Fibroblast of skin of left quadriceps (primary cell): ENCODE results near the gene FHIP1B.

Experiments used
- DNase-seq, 2 experiments: peaks; one replicate each; pipeline ENCODE4 v3.0.0-alpha.2; 2013; ENCODE audit warnings: low read depth in 2 of 2

FHIP1B gene

GRCh38 chr11:6240139-6240538 lies 5.7 kb upstream of the FHIP1B start:
- DNase-seq, result no peak

- DNase-seq, result no peak
Observed at GRCh38 chr11:6238902-6239301, 4.5 kb upstream of the FHIP1B start, which contains the start of gene CNGA4. Gene CNGA4 (plus strand): TSS chr11:6239089. CDS start chr11:6239207, 118 bp downstream.

DNA sequence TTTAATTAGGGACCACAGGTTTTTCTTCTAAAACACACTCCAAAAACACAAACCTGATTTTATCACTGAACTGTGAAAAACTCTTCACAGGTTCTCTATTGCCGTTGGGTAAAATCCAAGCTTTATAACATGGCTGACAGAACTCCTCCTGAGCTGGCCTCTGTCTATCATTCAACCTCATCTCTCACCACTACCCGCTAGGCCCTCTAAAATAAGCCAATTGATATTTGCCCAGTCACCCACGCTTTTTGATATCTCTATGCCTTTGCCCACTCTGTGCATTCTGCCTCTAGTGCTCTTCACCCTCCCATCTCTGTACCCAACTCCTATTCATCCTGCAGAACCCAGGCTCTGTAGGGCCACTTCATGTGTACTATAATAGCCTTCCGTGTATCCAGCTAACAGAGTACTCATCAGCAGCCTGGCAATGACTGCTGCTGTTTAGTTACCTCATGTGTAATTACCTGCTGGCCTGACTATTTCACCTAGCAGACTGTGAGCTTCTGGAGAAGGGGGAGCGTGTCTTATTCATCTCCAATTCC lies 3.4 kb upstream of the FHIP1B start:
- no peak for DNase-seq

- no peak for DNase-seq
Observed at GRCh38 chr11:6237266-6237665, 2.8 kb upstream of the FHIP1B start.

GRCh38 chr11:6233984-6234386 lies 451 bp downstream of the FHIP1B start:
- no peak for DNase-seq

DNA sequence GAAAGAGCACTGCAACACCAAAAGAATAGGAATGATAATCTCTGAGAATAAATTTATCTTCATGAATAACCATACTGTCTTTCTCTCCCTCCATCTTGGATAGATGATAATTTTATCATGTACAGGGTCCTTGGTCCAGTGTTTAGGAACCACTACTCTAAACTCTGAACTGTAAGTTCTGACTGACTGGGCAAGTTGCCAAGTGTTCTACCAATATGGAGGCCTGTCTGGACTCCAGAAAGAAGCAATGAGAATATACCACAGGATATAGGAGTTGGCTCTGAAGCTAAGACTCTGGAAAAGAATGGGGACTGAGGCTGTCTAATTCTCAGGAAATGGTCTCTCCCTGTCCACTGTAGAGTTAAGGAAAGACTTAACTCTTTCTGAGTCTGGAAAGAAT lies 1.5 kb downstream of the FHIP1B start:
- no peak for DNase-seq

- DNase-seq, result no peak
Observed at GRCh38 chr11:6229911-6230310, 4.5 kb downstream of the FHIP1B start.

GRCh38 chr11:6228520-6228919 lies 5.9 kb downstream of the FHIP1B start:
- DNase-seq, result no peak

GRCh38 chr11:6225896-6226295 lies 8.5 kb downstream of the FHIP1B start:
- no peak for DNase-seq

DNA sequence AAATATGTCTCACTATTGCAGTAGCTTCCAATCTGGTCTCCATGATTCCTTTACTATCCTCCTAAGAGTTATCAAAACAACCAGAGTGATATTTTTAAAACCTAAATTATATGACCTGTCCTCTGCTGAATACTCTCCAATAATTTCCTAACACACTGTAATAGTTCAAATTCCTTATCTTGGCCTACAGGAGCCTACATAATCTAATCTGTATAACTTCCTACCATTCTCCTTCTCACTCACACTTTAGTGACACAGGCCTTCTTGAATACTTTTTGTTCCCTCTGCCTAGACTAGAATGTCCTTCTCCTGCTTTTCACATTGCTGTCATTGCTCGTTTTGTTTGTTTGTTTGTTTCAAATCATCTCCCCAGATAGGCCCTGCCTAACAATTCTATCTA lies 9.4 kb downstream of the FHIP1B start:
- DNase-seq, result no peak

GRCh38 chr11:6224421-6224820 lies 10.0 kb downstream of the FHIP1B start:
- no peak for DNase-seq

- no peak for DNase-seq
Observed at GRCh38 chr11:6223854-6224253, 10.6 kb downstream of the FHIP1B start.

DNA sequence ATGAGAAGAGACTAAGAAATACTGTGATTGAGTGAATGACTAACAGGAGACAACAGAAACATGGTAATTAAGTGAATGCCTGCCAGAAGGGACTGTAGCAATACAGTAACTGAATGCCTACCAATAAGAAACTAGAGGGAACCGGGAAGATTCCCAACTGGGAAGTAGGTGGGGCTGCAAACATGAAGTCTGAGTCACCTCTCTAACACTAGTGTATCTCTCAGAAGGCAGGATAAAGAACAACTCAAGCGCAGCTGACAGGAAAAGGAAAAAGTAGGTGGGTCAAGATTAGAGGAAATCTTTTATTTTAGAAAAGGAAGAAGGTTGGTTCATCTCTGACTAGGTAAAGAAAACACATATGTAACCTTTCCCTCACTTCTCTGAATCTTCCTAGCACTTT lies 15.1 kb downstream of the FHIP1B start:
- peak; percentile 58 to 59 for DNase-seq

DNA sequence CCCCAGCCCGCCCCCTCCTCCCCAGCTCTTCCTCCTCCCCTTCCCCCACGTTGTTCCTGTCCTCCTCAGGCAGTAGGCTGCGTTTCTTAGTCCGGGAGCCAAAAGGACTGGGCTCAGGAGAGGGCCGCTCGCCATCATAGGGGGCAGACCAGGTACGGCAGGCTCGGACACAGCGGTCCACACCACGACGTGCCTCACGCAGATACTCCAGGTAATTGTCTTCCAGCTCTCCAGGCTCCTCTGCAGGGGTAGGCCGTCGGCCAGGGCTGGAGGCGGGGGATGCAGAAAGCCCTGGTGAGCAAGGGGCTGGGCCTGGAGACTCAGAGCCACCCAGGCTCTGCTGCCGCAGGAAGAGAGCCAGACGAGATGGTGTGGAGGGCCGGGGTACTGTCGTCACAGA lies 16.7 kb downstream of the FHIP1B start:
- DNase-seq, result no peak

DNA sequence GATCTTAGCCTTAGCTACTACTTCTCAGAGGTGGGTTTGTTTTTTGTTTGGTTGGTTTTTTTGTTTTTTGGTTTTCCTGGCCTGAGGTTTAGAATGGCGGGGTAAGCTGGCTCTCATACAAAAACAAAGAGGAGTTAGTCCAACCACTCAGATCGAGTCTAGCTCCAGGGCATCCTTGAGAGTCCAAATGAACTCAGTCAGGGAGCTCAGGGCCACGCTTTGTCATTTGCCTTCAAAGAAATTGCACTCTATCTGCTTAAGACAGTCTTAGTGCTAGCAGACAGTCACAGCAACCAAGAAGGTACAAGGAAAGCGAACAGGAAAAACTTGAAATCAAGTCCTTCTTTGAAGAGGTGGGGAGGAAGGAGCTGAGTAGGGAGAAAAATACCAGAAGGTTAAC lies 17.9 kb downstream of the FHIP1B start:
- no peak for DNase-seq

DNA sequence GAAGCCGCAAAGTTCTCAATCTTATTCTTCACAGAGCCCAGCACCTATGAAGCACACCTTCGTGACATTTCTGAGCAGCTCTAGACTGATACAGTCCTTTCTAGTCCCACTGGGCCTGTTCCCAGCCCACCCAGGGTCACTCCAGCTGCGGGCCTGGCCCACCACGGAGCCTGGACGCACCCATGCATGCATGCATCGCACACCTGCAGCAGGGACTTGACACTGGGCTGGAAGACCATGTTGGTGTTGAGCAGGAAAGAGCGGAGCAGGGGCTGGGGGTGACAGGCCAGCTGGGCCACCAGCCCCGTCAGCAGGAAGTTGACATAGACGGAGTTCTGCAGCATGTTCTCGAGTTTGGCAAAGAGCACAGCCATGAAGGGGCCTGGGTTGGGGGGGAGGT lies 19.9 kb downstream of the FHIP1B start:
- DNase-seq, result no peak

DNA sequence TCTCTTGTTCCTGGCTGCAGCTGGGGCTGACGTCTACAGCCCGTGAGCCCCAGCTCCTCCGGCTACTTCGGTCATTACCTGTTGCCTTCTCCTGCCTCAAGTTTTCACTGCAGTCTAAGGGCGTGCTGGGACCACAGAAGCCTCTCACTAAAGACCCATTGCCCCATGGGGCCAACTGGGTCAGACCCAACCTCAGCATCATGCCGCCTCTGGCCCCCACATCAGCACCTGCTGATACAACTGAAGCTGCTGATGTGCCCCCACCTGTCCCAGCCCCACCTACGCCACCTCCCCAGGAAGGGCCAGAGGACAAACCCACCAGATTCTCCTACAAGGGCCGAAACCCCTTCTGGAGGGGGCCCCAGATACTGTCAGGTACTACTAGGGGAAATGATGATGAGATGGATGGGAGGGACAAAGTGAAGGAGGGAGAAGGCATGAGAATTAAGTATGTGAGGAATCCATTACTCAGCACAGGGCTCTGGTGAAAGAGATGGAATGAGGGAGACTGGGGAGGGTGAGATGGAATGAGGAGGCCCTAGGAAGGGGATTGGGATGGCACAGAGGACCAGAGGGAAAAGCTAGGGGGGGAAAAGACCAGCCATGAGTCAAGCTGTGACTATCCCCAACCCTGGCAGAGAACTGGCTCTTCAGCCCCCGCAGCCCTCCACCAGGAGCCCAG lies 24.0 kb downstream of the FHIP1B start:
- peak in 1 of 2 experiments; percentile 22 for DNase-seq

GRCh38 chr11:6209801-6210200 lies 24.6 kb downstream of the FHIP1B start:
- DNase-seq, result no peak

GRCh38 chr11:6206456-6207180 lies 27.8 kb downstream of the FHIP1B start:
- no peak for DNase-seq

DNA sequence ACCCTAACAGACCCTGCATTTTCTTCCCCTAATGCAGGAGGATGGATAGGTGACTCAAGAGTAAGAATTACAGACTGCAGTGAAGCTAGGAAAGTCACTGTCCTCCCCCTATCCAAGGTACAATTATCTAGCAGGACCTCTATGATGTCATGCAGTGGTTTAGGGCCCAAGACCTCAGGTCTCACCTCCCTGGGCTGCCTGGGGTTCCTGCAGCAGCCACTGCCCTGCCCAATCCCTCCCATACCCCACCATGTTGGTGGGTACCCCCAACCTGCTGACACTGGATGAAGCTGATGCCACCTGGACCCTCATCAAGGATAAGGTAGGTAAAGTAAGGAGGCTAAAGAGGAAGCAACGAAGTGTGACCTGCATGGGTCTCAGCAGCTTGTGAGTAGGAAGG lies 29.1 kb downstream of the FHIP1B start, which contains the start of gene C11orf42:
Gene C11orf42, plus strand, starts transcription at position 192 of the 400 bp plus-strand sequence. Its CDS starts 59 bp downstream, at position 251.
- DNase-seq, result no peak

DNA sequence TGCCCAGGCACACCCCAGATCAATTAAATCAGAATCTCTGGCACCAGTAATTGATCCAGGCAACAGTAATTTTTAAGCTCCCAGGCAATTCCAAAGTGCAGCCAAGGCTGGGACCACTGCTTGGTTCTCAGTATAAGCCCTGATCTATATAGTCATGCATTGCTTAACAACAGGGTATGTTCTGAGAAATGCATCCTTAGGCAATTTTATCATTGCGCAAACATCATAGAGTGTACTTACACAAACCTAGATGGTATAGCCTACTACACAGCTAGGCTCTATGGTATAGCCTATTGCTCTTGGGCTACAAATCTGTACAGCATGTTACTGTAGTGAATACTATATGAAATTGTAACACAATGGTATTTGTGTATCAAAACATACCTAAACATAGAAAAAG lies 29.7 kb downstream of the FHIP1B start:
- DNase-seq, result no peak

DNA sequence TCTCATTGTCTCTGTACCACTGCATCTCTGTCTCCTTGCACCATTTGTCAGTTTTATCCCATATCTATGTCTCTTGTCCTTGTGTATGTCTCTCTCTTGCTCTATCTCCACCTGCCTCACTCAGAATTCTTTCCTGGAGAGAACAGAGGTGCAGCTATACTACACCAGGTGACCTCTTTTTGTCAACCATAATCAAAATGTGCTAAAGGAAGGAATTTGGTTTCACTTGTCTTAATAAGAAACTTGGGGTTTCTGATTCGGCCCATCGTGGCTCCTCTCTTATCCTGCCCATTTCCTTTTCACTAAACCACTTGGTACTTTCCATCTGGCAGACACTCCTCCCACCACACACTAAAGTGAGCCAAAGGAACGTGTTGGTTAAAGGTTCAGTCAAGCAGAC lies 31.1 kb downstream of the FHIP1B start:
- no peak for DNase-seq

DNA sequence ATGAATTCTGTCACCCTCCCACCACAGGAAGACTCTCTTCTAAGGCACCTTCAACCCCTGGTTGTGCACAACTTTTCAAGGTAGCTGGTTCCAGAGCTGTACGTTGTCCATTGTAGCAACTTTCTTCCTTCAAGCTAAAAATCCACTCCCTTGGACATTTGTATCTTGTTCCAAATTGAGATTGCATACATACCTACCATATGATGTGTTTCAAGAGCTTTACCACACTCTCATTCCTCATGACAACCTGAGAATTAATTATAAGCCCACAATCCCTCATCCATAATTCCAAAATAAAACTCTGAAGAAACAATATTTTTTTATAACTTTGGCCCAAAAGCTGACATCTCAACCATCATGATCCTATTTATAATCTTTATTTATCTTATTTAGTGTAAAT lies 32.4 kb downstream of the FHIP1B start:
- DNase-seq, result no peak
